Stimulated activated CD4-positive, alpha-beta T cell treated with anti-CD3 and anti-CD28 coated beads, Interleukin-2, amount 100 ng/mL, for 24 hours (primary cell): ENCODE results near the gene RNF145.
"Not testable (repeated sequence)": the region's sequence is repeated elsewhere in the genome, so short reads cannot be mapped to it uniquely, and the experiment has no call there.

Source experiments
- DNase-seq, 2 donors: peaks; one replicate each; pipeline ENCODE4 v3.0.0-alpha.2; 2020

Gene RNF145

GRCh38 chr5:159209438-159210209 lies at the start of gene RNF145:
RNF145 (minus strand) TSS chr5:159209553; CDS start chr5:159203617, 5,936 bp downstream.
- peak; percentile 92 to 95 for DNase-seq

- no peak for DNase-seq
Measured at GRCh38 chr5:159258361-159258760, 49.0 kb upstream of the RNF145 start.

- DNase-seq = no peak
Measured at GRCh38 chr5:159257629-159258283, 48.4 kb upstream of the RNF145 start.

- no peak for DNase-seq
Measured at GRCh38 chr5:159257007-159257406, 47.7 kb upstream of the RNF145 start.

- no peak for DNase-seq
Measured at GRCh38 chr5:159252195-159252594, 42.8 kb upstream of the RNF145 start.

GRCh38 chr5:159249158-159249557 lies 39.8 kb upstream of the RNF145 start:
- no peak for DNase-seq

- no peak for DNase-seq
Measured at GRCh38 chr5:159244890-159245289, 35.5 kb upstream of the RNF145 start.

- DNase-seq = no peak
Measured at GRCh38 chr5:159244163-159244562, 34.8 kb upstream of the RNF145 start.

- no peak for DNase-seq
Measured at GRCh38 chr5:159243385-159243784, 34.0 kb upstream of the RNF145 start.

- DNase-seq = no peak
Measured at GRCh38 chr5:159242656-159243055, 33.3 kb upstream of the RNF145 start.

- DNase-seq = no peak
Measured at GRCh38 chr5:159241946-159242552, 32.7 kb upstream of the RNF145 start.

GRCh38 chr5:159240301-159240870 lies 31.0 kb upstream of the RNF145 start:
- peak; percentile 17 to 30 for DNase-seq

- DNase-seq = not testable (repeated sequence)
Measured at GRCh38 chr5:159235871-159236520, 26.6 kb upstream of the RNF145 start.

GRCh38 chr5:159231167-159231566 lies 21.8 kb upstream of the RNF145 start:
- no peak for DNase-seq

- no peak for DNase-seq
Measured at GRCh38 chr5:159230657-159231056, 21.3 kb upstream of the RNF145 start.

- DNase-seq = not testable (repeated sequence)
Measured at GRCh38 chr5:159228097-159228496, 18.7 kb upstream of the RNF145 start.

- no peak for DNase-seq
Measured at GRCh38 chr5:159227452-159227851, 18.1 kb upstream of the RNF145 start.

GRCh38 chr5:159226451-159226850 lies 17.1 kb upstream of the RNF145 start:
- DNase-seq = no peak

GRCh38 chr5:159224471-159224870 lies 15.1 kb upstream of the RNF145 start:
- DNase-seq = no peak

- DNase-seq = no peak
Measured at GRCh38 chr5:159223469-159223868, 14.1 kb upstream of the RNF145 start.

GRCh38 chr5:159220206-159220605 lies 10.9 kb upstream of the RNF145 start:
- DNase-seq = no peak

GRCh38 chr5:159218595-159219023 lies 9.3 kb upstream of the RNF145 start:
- no peak for DNase-seq

GRCh38 chr5:159217236-159217635 lies 7.9 kb upstream of the RNF145 start:
- no peak for DNase-seq
